Measurements from ENCODE around the gene GABARAPL1.
"Not testable (repeated sequence)": the region's sequence is repeated elsewhere in the genome, so short reads cannot be mapped to it uniquely, and the experiment has no call there.

GABARAPL1 gene

DNA sequence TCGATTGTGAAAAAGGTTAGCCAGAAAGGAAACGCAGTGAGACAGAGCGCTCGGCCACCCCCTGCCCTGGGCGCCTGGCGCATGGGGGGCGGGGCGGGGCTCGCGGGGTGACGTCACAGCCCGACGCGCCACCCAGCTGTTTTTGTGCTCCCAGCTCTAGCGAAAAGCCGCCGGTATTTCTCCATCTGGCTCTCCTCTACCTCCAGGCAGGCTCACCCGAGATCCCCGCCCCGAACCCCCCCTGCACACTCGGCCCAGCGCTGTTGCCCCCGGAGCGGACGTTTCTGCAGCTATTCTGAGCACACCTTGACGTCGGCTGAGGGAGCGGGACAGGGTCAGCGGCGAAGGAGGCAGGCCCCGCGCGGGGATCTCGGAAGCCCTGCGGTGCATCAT, at the start of gene GABARAPL1:
TSS of gene GABARAPL1 (plus strand) at position 139 of the 393 bp plus-strand sequence. CDS start at position 392, 253 bp downstream.
- DNase-seq, result peak; percentile 2 to 16

GRCh38 chr12:10163084-10163483, 49.6 kb upstream of the GABARAPL1 start:
- no peak for DNase-seq

DNA sequence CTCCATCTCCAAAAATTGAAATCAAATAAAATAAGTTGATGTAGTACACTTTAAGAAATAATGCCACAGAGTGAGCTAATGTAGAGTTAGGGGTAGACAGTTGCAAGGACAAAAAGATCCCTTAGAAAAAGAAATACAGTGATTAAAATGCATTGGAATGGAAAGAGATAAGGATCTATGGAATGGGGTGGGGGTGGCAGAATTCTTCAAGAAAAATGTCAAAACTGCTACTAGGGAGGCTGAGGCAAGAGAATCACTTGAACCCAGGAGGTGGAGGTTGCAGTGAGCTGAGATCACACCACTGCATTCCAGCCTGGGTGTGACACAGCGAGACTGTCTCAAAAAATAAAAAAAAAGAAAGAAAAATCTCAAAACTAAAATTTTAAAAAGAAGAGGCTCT, 47.3 kb upstream of the GABARAPL1 start:
- DNase-seq, result no peak

DNA sequence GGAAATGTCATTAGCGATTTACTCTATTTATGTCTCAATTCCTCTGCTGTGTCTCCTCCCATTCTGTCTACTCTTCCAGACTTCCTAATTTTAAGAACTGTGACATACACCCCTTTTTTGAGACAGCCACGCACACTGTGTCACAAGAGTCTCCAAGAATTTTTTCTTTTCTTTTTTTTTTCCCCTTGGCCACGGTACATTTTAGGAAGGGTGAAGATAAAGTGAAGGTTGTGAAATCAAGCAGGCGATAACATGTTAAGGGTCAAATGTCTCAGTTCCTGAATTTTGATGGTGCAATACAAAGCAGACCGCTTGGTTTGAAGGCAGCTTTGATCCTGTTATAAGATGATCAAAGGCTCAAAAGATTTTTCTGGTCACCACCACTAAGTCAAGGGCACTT, 45.1 kb upstream of the GABARAPL1 start:
- DNase-seq, result no peak

DNA sequence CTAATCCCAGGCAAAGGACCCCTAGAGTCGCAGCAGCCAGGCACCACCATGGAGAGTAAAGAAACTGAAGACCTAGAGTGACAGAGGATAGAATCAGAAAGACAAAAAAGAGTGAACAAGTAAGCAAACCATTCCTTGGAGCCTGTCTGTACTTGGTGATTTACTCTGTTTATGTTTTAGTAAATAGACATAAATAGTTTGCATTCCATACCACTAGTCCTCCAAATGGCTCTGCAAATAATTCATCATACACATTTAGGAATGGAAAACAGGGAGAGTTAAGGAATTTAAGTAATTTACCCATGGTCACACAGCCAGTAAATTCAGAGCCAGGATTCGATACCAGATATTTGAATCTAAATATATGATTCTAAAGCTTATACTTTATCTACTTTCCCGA, 43.6 kb upstream of the GABARAPL1 start:
- no peak for DNase-seq

DNA sequence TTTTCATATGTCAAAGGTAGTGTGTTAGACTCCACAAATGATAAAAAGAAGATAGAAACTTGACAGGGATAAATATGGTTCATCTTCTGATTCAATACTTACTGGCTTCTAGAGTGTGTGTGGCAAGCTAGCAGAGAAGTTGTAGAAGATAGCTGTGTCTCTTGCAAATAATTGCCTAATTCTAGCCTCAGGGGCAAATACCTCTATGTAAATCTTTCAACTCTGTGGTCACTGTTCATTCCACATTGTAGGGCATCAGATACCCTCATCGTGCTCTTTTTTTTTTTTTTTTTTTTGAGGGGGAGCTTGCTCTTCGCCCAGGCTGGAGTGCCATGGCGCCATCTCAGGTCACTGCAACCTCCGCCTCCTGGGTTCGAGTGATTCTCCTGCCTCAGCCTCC, 42.5 kb upstream of the GABARAPL1 start:
- no peak for DNase-seq

- no peak for DNase-seq
These were observed 40.5 kb upstream of the GABARAPL1 start, which contains the start of gene OLR1 for GRCh38 chr12:10171973-10172728. TSS of gene OLR1 (minus strand) at chr12:10172132. CDS start at chr12:10172077, 55 bp downstream.

DNA sequence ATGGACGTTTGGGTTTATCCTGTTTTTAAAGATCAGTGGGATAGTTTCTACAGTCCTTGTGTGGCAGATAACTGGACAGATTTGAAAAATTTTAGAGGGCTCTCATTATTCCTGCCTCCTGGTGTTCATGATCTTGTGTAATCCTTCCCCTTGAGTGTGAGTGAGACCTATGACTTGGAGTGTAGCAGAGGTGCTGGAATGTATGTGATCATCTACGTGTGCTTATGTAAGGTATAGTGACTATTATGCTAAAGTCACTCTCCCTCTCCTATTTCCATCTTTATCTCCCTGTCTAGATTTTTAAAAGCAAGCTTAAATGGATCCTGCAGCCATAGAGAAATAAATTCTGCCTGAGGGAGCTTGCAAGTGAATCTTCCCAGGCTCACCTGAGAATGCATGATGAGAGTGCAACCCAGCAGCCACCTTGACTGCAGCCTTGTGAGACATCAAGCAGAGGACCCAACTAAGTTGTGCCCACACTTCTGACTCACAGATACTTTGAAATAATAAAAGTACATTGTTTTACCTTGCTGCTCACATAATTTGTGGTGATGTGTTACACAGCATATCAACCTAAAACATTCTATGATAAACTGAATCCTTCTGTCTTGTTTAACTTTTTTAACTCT, 37.6 kb upstream of the GABARAPL1 start:
- DNase-seq, result no peak

- DNase-seq, result no peak
These were observed 36.6 kb upstream of the GABARAPL1 start for GRCh38 chr12:10175846-10176636.

- no peak for DNase-seq
These were observed 33.9 kb upstream of the GABARAPL1 start, which contains the start of gene TMEM52B for GRCh38 chr12:10178821-10179220. TSS of gene TMEM52B (plus strand) at chr12:10179032. CDS start at chr12:10179575, 543 bp downstream.

- no peak for DNase-seq
These were observed 32.9 kb upstream of the GABARAPL1 start for GRCh38 chr12:10179776-10180181.

DNA sequence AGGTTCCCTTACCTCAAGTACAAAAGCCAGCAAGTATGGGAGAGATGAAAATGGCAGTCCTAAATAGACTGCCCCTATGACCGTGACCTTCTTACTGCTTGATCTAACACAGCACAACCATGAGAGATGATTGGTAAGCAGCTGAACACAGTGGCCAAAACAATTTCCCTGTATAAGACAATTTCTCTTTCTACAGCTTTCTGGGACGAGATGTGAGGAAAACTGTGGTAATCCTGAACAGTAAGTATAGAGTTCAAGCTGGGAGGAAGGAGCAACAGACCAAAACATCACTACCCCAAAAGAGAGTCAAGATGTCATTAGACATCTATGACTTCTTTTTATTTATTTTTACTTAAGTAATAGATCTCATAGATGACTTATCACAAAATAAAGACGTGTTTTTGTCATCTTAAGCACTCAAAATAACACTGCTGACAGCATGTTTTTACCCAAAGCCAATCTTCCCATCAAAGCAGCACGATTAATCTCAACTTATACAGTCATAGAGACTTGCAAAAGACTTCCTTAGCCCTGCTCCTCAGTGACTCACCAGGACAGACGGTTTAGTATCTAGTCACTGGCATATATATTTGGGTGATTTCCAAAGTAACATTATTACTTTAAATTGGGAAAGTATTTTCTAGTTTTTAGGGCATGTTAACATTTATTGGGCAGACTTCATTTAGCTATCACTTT, 30.2 kb upstream of the GABARAPL1 start:
- peak; percentile 9 to 13 for DNase-seq

- DNase-seq, result peak in 1 of 2 experiments; percentile 6
These were observed 28.3 kb upstream of the GABARAPL1 start for GRCh38 chr12:10184261-10184843.

- peak; percentile 16 to 29 for DNase-seq
These were observed 26.4 kb upstream of the GABARAPL1 start for GRCh38 chr12:10186299-10186698.

- not testable (repeated sequence) for DNase-seq
These were observed 25.7 kb upstream of the GABARAPL1 start for GRCh38 chr12:10186958-10187357.

- peak; percentile 1 to 12 for DNase-seq
These were observed 23.0 kb upstream of the GABARAPL1 start for GRCh38 chr12:10189653-10190052.

DNA sequence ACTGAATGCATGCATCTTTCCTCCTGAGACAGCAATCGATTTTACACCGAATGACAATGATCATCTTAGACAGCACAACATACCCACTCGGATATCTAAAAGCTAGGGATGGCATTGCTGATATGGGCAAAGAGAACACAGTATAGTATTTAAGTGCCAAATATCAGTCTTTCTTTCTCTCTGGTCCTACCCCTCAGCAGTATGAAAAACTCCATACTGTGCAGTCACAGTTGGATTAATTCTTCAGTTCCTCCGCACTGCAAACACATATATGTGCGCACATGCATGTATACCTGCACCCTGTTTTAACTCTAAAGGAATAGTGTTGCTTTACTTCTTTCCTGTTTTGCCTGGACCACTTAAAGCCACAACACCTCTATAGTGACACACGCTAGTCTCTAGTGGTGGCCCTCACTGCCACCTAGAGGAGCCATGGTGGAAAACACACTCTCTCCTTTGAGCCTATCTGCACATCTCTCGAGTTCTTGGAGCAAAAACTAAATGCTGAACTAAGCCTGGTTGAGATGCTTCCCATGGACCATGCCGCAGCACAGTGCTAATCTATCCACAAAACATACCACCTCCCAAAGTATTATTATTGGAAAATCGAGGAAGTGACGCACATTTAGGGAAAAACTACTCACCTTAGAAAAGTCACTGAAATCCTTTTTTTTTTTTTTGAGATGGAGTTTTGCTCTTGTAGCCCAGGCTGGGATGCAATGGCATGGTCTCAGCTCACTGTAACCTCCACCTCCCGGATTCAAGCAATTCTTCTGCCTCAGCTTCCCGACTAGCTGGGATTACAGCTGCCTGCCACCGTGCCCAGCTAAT, 21.9 kb upstream of the GABARAPL1 start:
- peak; percentile 31 to 51 for DNase-seq

- DNase-seq, result no peak
These were observed 20.8 kb upstream of the GABARAPL1 start for GRCh38 chr12:10191865-10192264.

DNA sequence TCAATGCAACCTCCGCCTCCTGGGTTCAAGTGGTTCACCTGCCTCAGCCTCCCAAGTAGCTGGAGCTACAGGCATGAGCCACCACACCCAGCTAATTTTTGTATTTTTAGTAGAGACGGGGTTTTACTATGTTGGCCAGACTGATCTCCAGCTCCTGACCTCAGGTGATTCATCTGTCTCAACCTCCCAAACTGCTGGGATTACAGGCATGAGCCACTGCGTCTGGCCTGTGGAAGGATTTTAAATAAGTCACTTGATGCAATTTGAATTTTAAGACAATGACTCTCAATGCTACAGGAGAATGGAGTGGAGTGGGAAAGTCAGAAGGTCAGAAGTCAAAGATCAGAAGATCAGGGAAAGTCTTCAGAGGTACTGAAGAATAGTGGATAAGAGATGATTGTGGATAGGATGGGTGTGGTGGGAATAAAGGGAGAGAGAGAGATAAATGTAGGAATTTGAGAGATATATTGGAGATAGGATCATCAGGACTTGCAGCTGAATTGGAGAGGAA, 18.5 kb upstream of the GABARAPL1 start:
- no peak for DNase-seq

GRCh38 chr12:10196210-10196609, 16.5 kb upstream of the GABARAPL1 start:
- DNase-seq, result peak; percentile 8 to 31

GRCh38 chr12:10197879-10198278, 14.8 kb upstream of the GABARAPL1 start:
- no peak for DNase-seq
